ENCODE measurements around the gene CHMP2B.

DNA sequence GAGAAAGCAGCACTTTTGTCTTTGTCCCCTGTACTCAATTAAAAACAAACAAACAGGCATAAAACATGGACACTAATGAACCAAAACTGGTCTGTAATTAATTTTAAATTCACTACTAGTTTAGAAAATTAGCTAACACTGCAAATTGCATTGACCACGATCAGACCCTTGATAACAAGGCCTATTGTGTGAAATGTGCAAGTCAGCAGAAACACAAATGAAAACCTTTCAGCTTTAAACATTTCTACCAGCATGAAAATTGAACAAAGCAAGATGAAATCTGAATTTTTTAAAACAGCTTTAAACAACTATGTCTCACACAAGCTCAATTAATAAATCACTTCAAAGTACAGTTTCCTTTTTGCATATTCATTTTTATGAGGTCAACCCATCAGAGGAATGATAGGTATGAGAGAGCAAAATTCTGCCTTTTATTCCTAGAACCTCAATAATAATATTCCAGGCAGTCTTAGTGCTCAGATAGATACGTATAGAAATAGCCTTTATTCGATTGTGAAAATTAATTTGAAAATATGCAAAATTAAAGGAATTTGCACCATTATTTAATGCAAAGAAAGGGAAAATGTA, 27.0 kb upstream of the CHMP2B start:
- TF ChIP-seq, protein P1, sequence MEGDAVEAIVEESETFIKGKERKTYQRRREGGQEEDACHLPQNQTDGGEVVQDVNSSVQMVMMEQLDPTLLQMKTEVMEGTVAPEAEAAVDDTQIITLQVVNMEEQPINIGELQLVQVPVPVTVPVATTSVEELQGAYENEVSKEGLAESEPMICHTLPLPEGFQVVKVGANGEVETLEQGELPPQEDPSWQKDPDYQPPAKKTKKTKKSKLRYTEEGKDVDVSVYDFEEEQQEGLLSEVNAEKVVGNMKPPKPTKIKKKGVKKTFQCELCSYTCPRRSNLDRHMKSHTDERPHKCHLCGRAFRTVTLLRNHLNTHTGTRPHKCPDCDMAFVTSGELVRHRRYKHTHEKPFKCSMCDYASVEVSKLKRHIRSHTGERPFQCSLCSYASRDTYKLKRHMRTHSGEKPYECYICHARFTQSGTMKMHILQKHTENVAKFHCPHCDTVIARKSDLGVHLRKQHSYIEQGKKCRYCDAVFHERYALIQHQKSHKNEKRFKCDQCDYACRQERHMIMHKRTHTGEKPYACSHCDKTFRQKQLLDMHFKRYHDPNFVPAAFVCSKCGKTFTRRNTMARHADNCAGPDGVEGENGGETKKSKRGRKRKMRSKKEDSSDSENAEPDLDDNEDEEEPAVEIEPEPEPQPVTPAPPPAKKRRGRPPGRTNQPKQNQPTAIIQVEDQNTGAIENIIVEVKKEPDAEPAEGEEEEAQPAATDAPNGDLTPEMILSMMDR (IDR thresholded peaks at IDR 0.05) = no peak
- no peak for TF ChIP-seq POLR2A (IDR thresholded peaks at IDR 0.05)

Data from upper lobe of left lung (tissue), 4 donors.